ENCODE measurements around the gene CADM2.

DNA sequence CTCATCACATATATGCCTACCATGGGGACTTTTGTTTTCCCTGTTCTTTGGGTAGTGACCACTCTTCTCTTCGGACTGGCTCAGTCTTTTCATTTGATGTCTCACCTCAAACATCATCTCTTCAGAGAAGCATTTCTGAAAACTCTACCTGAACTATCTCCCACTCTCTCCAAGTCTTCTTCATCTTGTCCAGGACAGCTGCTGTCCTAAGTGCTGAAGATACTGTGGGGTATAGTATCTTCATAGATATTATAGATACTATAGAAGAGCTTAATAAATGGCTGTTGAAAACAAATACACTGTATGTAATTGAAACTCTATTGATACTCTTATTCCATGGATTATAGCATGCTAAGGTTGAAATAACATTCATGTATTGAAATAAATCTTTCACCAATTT lies 672.3 kb downstream of the CADM2 start:
- TF ChIP-seq, protein P1, sequence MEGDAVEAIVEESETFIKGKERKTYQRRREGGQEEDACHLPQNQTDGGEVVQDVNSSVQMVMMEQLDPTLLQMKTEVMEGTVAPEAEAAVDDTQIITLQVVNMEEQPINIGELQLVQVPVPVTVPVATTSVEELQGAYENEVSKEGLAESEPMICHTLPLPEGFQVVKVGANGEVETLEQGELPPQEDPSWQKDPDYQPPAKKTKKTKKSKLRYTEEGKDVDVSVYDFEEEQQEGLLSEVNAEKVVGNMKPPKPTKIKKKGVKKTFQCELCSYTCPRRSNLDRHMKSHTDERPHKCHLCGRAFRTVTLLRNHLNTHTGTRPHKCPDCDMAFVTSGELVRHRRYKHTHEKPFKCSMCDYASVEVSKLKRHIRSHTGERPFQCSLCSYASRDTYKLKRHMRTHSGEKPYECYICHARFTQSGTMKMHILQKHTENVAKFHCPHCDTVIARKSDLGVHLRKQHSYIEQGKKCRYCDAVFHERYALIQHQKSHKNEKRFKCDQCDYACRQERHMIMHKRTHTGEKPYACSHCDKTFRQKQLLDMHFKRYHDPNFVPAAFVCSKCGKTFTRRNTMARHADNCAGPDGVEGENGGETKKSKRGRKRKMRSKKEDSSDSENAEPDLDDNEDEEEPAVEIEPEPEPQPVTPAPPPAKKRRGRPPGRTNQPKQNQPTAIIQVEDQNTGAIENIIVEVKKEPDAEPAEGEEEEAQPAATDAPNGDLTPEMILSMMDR (IDR thresholded peaks at IDR 0.05), result no peak
- no peak for TF ChIP-seq POLR2A (IDR thresholded peaks at IDR 0.05)

Measured in adrenal gland (tissue), 5 donors.